Midbrain (tissue), 1 donor: ENCODE measurements around the gene PPP2R2C.

Experiments used
- DNase-seq: peaks from one replicate; lab custom pipeline; 2025; lab: John Stamatoyannopoulos, UW

The PPP2R2C gene

GRCh38 chr4:6362243-6362885, 110.0 kb downstream of the PPP2R2C start:
- DNase-seq: no peak

GRCh38 chr4:6361076-6361784, 111.2 kb downstream of the PPP2R2C start:
- no peak for DNase-seq

- peak; percentile 24 for DNase-seq
These were observed 112.0 kb downstream of the PPP2R2C start for GRCh38 chr4:6360385-6360784.

GRCh38 chr4:6359536-6360308, 112.7 kb downstream of the PPP2R2C start:
- no peak for DNase-seq

GRCh38 chr4:6357476-6357875, 114.9 kb downstream of the PPP2R2C start:
- no peak for DNase-seq

GRCh38 chr4:6356076-6356560, 116.3 kb downstream of the PPP2R2C start:
- no peak for DNase-seq

GRCh38 chr4:6355052-6355451, 117.4 kb downstream of the PPP2R2C start:
- no peak for DNase-seq

GRCh38 chr4:6354626-6355025, 117.8 kb downstream of the PPP2R2C start:
- DNase-seq: no peak

- no peak for DNase-seq
These were observed 118.3 kb downstream of the PPP2R2C start for GRCh38 chr4:6354119-6354518.

- DNase-seq: no peak
These were observed 120.3 kb downstream of the PPP2R2C start for GRCh38 chr4:6352031-6352692.

- DNase-seq: no peak
These were observed 121.0 kb downstream of the PPP2R2C start for GRCh38 chr4:6351246-6352000.

GRCh38 chr4:6350646-6351045, 121.8 kb downstream of the PPP2R2C start:
- DNase-seq: no peak

- no peak for DNase-seq
These were observed 122.4 kb downstream of the PPP2R2C start for GRCh38 chr4:6349896-6350603.

GRCh38 chr4:6348408-6348807, 124.0 kb downstream of the PPP2R2C start:
- DNase-seq: no peak

- no peak for DNase-seq
These were observed 124.8 kb downstream of the PPP2R2C start for GRCh38 chr4:6347511-6348045.

- no peak for DNase-seq
These were observed 125.9 kb downstream of the PPP2R2C start for GRCh38 chr4:6346373-6347110.

- no peak for DNase-seq
These were observed 126.5 kb downstream of the PPP2R2C start for GRCh38 chr4:6345866-6346265.

- DNase-seq: no peak
These were observed 127.2 kb downstream of the PPP2R2C start for GRCh38 chr4:6345096-6345830.

GRCh38 chr4:6343939-6344408, 128.4 kb downstream of the PPP2R2C start:
- no peak for DNase-seq
